Transverse colon (tissue), 3 donors: ENCODE measurements around the gene SLC2A9.

Source experiments
- CTCF ChIP-seq, 5 experiments: fragments of 200-600 bp in 3 of 5; fragments of 450-650 bp in 2 of 5; sonication (generic) in 3 of 5; IDR thresholded peaks; 1 replicate in 2 of 5; 2 replicates in 3 of 5; pipeline ENCODE4 v1.5.1; 2016 to 2017; ENCODE audit warnings: antibody characterized with exemption in 5 of 5, inconsistent platforms in 3 of 5, mild to moderate bottlenecking in 2 of 5, moderate library complexity in 1 of 5
- EP300 ChIP-seq: sonication (generic); formaldehyde crosslinking; IDR thresholded peaks from one replicate; pipeline ENCODE4 v1.6.1; 2017; ENCODE audit warnings: antibody characterized with exemption, low read depth
- POLR2A ChIP-seq: fragments of 450-650 bp; IDR thresholded peaks from one replicate; pipeline ENCODE4 v1.6.1; 2016; ENCODE audit warnings: antibody characterized with exemption, mild to moderate bottlenecking, moderate library complexity

- TF ChIP-seq CTCF (IDR thresholded peaks at IDR 0.05) (no peak), POLR2A (no peak), EP300 (no peak)
Measured at GRCh38 chr4:9845791-9846493, 175.4 kb downstream of the SLC2A9 start.
